ENCODE measurements around the gene PRPF40A. TPM values are rescaled to one million over a fixed set of nuclear protein-coding genes. Genes with fewer than 3 reads are reported as not detected.
"Not testable (repeated sequence)": the region's sequence is repeated elsewhere in the genome, so short reads cannot be mapped to it uniquely, and the experiment has no call there.

The PRPF40A gene
- total and polyA plus RNA-seq, 2 experiments from 2014 or later = 101 to 125 TPM

DNA sequence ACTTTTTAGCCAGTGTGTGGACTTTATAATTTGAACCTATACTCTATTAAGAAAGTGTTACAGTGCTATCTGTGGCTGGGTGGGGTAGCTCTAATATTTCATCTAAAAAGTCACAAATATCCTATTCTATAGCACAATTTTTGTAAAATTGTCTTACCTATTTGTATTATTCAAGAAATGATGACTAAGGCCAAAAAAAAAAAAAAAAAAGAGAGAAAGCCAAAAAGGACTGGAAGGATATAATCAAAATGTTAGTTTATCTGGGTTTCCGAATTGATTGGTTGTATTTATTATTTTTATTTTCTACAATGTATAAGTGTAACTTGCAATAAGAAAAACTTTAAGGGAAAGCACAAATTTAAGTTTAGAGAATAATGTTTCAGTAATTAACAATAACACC lies 6.7 kb upstream of the PRPF40A start:
- H3K79me2 ChIP-seq = peaks cover 73% of the 10 kb centered on the region
- TF ChIP-seq, protein P1, sequence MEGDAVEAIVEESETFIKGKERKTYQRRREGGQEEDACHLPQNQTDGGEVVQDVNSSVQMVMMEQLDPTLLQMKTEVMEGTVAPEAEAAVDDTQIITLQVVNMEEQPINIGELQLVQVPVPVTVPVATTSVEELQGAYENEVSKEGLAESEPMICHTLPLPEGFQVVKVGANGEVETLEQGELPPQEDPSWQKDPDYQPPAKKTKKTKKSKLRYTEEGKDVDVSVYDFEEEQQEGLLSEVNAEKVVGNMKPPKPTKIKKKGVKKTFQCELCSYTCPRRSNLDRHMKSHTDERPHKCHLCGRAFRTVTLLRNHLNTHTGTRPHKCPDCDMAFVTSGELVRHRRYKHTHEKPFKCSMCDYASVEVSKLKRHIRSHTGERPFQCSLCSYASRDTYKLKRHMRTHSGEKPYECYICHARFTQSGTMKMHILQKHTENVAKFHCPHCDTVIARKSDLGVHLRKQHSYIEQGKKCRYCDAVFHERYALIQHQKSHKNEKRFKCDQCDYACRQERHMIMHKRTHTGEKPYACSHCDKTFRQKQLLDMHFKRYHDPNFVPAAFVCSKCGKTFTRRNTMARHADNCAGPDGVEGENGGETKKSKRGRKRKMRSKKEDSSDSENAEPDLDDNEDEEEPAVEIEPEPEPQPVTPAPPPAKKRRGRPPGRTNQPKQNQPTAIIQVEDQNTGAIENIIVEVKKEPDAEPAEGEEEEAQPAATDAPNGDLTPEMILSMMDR (IDR thresholded peaks at IDR 0.05; ENCODE audit: poor library complexity) = no peak
- no peak for TF ChIP-seq EZH2 (IDR thresholded peaks at IDR 0.05; ENCODE audit: borderline replicate concordance)
- TF ChIP-seq EZH2phosphoT487 (IDR thresholded peaks at IDR 0.05; ENCODE audit: low read depth, severe bottlenecking, unreplicated experiment) = no peak

DNA sequence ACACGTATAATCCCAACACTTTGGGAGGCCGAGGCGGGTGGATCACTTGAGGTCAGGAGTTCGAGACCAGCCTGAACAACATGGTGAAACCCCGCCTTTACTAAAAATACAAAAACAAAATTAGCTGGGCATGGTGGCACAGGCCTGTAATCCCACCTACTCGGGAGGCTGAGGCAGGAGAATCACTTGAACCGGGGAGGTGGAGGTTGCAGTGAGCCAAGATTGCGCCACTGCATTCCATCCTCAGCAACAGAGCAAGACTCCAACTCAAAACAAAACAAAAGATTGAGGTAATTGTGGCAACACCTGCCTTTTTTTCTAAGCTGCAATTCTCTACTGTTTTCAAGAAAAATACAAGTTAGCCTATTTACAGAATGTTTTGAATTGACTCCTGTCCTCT lies 5.4 kb upstream of the PRPF40A start:
- H3K4me2 ChIP-seq; H3K36me3 ChIP-seq (replicated peaks; ENCODE audit: insufficient read depth, low read depth); H4K20me1 ChIP-seq (ENCODE audit: insufficient read depth, poor library complexity, severe bottlenecking); H3K4me3 ChIP-seq; DNase-seq (ENCODE audit: low spot score); H3K27me3 ChIP-seq; H3K9me3 ChIP-seq (ENCODE audit: low read depth); H3K27ac ChIP-seq; H3K9me2 ChIP-seq (replicated peaks; ENCODE audit: insufficient read depth); H2AFZ ChIP-seq: not testable (repeated sequence)
- 97% methylated on average over 8 of the region's 8 CpGs for WGBS (ENCODE audit: low lambda C conversion rate, missing lambda C conversion rate)
- Histone ChIP-seq H3K4me1 (ENCODE audit: insufficient read depth) (peaks cover 11% of the 10 kb centered on the region), H3K79me2 (peaks cover 71% of the 10 kb centered on the region)

More for the DNA sequence above, 6.7 kb upstream of the PRPF40A start:
- Histone ChIP-seq H3K9me3 (ENCODE audit: low read depth) (no peaks in the 10 kb centered on the region), H4K20me1 (ENCODE audit: insufficient read depth, poor library complexity, severe bottlenecking) (peaks cover 5% of the 10 kb centered on the region), H3K4me2 (no peak overlapping the region), H3K9me2 (replicated peaks; ENCODE audit: insufficient read depth) (no peaks in the 10 kb centered on the region), H3K4me3 (no peak overlapping the region), H3K4me1 (ENCODE audit: insufficient read depth) (peaks cover 11% of the 10 kb centered on the region), H2AFZ (no peak overlapping the region), H3K27ac (no peak overlapping the region), H3K36me3 (replicated peaks; ENCODE audit: insufficient read depth, low read depth) (no peaks in the 10 kb centered on the region), H3K27me3 (no peaks in the 10 kb centered on the region)
- DNase-seq (ENCODE audit: low spot score) = no peak
- 97% methylated on average over 1 of the region's 1 CpG for WGBS (ENCODE audit: low lambda C conversion rate, missing lambda C conversion rate)

DNA sequence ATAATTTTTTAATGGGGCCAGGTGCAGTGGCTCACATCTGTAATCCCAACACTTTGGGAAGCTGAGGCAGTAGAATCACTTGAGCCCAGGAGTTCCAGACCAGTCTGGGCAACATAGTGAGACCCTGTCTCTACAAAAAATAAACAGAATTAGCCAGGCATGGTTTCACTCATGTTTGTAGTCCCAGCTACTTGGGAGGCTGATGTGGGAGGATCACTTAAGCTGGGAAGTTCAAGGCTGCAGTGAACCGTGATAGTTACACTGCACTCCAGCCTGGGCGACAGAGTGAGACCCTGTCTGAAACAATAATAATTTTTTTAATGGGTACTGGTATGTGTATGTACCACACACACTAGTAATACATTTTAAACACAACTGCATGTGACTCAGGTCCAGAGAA lies 3.5 kb upstream of the PRPF40A start:
- Histone ChIP-seq H3K27me3 (no peaks in the 10 kb centered on the region), H3K36me3 (replicated peaks; ENCODE audit: insufficient read depth, low read depth) (no peaks in the 10 kb centered on the region), H3K4me2 (peak overlapping the region; percentile 85), H2AFZ (no peak overlapping the region), H3K9me2 (replicated peaks; ENCODE audit: insufficient read depth) (no peaks in the 10 kb centered on the region), H3K4me3 (no peak overlapping the region), H3K27ac (no peak overlapping the region), H3K79me2 (peaks cover 76% of the 10 kb centered on the region), H3K9me3 (ENCODE audit: low read depth) (no peaks in the 10 kb centered on the region), H4K20me1 (ENCODE audit: insufficient read depth, poor library complexity, severe bottlenecking) (peaks cover 11% of the 10 kb centered on the region), H3K4me1 (ENCODE audit: insufficient read depth) (peaks cover 14% of the 10 kb centered on the region)
- TF ChIP-seq EZH2 (IDR thresholded peaks at IDR 0.05; ENCODE audit: borderline replicate concordance) (no peak), EZH2phosphoT487 (IDR thresholded peaks at IDR 0.05; ENCODE audit: low read depth, severe bottlenecking, unreplicated experiment) (no peak)
- TF ChIP-seq, protein P1 (IDR thresholded peaks at IDR 0.05; ENCODE audit: poor library complexity) = no peak
- WGBS (ENCODE audit: low lambda C conversion rate, missing lambda C conversion rate) = 81% methylated on average over 2 of the region's 2 CpGs
- DNase-seq (ENCODE audit: low spot score) = no peak

DNA sequence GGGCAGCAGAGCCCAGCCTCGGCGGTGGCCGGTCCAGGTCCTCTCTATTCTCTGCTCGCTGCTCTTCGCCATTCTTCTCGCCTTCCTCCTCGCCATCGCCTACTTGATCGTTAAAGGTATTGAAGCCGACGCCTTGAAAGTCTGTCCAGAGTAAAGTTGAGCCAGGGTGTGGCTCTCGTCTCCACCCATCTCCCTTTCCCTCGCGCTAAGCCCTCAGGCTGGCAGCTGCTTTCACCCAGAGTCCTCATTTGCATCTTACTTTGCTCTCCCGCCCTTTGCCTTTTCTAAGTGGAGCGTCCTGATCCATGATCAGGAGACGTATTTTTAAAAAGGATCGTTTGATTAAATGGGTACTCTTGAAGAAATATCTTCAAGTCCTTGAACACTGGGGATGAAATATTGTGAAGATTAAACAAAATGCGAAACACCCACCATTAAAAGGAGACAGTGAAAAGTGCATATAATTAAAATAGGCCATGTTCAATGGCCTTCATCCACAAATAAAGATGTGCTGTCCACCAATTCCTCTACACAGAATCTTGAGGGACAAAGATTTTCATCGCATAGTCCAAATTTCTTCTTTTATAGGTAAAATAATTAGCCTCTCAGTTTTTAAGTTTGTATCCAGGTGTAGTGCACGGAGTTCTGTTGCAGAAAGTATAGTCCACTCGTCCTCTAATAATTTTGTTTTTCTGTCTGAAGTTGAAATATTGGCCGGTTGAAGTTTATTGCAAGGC lies 1.8 kb upstream of the PRPF40A start:
- WGBS (ENCODE audit: low lambda C conversion rate, missing lambda C conversion rate) = 2% methylated on average over 23 of the region's 23 CpGs
- Histone ChIP-seq H3K4me1 (ENCODE audit: insufficient read depth) (peaks cover 24% of the 10 kb centered on the region), H3K9me3 (ENCODE audit: low read depth) (no peaks in the 10 kb centered on the region)

More for the DNA sequence above, 1.8 kb upstream of the PRPF40A start:
- TF ChIP-seq EZH2 (IDR thresholded peaks at IDR 0.05; ENCODE audit: borderline replicate concordance) (no peak), EZH2phosphoT487 (IDR thresholded peaks at IDR 0.05; ENCODE audit: low read depth, severe bottlenecking, unreplicated experiment) (no peak)
- TF ChIP-seq, protein P1 (IDR thresholded peaks at IDR 0.05; ENCODE audit: poor library complexity) = no peak
- peak overlapping the region; percentile 98 for H2AFZ ChIP-seq
- peak; percentile 68 for DNase-seq (ENCODE audit: low spot score)
- no peaks in the 10 kb centered on the region for H3K9me2 ChIP-seq (replicated peaks; ENCODE audit: insufficient read depth)
- no peaks in the 10 kb centered on the region for H3K36me3 ChIP-seq (replicated peaks; ENCODE audit: insufficient read depth, low read depth)
- no peaks in the 10 kb centered on the region for H3K27me3 ChIP-seq
- H3K4me3 ChIP-seq = peak overlapping the region; percentile 78
- H3K4me2 ChIP-seq = peak overlapping the region; percentile 85
- H3K27ac ChIP-seq = peak overlapping the region; percentile 99
- peaks cover 80% of the 10 kb centered on the region for H3K79me2 ChIP-seq
- peaks cover 23% of the 10 kb centered on the region for H4K20me1 ChIP-seq (ENCODE audit: insufficient read depth, poor library complexity, severe bottlenecking)
